B cell (primary cell): ENCODE measurements around the gene BMP3.

Source experiments
- CTCF ChIP-seq: fragments of 200-600 bp; IDR thresholded peaks from one replicate; pipeline ENCODE4 v1.8.0; 2022; ENCODE audit warnings: antibody characterized with exemption, mild to moderate bottlenecking
- EZH2 ChIP-seq: IDR thresholded peaks from 2 replicates; pipeline ENCODE4 v1.6.1; 2012; ENCODE audit warnings: borderline replicate concordance, low read depth, mild to moderate bottlenecking, moderate library complexity, low read length; ENCODE audit not compliant: insufficient read depth, poor library complexity, severe bottlenecking

- TF ChIP-seq EZH2: no peak
- no peak for TF ChIP-seq CTCF
Measured at GRCh38 chr4:81030981-81031791, 678 bp downstream of the BMP3 start.
